Hepatocyte (in vitro differentiated cells): ENCODE results near the gene TSN. TPM values are rescaled to one million over a fixed set of nuclear protein-coding genes. Genes with fewer than 3 reads are reported as not detected.

Experiments used
- DNase-seq: peaks from one replicate; pipeline ENCODE4 v3.0.0-alpha.2; 2016; ENCODE audit warnings: low spot score
- H2AFZ ChIP-seq: fragments of 200-600 bp; sonication (generic); 2 replicates; pipeline ENCODE4 v1.6.0; 2016; ENCODE audit warnings: antibody characterized with exemption, mild to moderate bottlenecking
- H3K27ac ChIP-seq: fragments of 200-600 bp; sonication (generic); 2 replicates; pipeline ENCODE4 v1.5.1; 2016; ENCODE audit warnings: mild to moderate bottlenecking
- H3K27me3 ChIP-seq: fragments of 200-600 bp; sonication (generic); 2 replicates; pipeline ENCODE4 v1.6.1; 2016
- H3K36me3 ChIP-seq: fragments of 200-600 bp; sonication (generic); replicated peaks from 2 replicates; pipeline ENCODE4 v1.5.1; 2016; ENCODE audit warnings: low read depth; ENCODE audit not compliant: insufficient read depth
- H3K4me1 ChIP-seq: fragments of 200-600 bp; sonication (generic); 2 replicates; pipeline ENCODE4 v1.5.1; 2016; ENCODE audit warnings: mild to moderate bottlenecking, moderate library complexity; ENCODE audit not compliant: insufficient read depth
- H3K4me2 ChIP-seq: fragments of 200-600 bp; sonication (generic); 2 replicates; pipeline ENCODE4 v1.6.0; 2016
- H3K4me3 ChIP-seq: fragments of 200-600 bp; sonication (generic); 2 replicates; pipeline ENCODE4 v1.5.1; 2016; ENCODE audit warnings: mild to moderate bottlenecking
- H3K79me2 ChIP-seq: fragments of 200-600 bp; sonication (generic); 2 replicates; pipeline ENCODE4 v1.6.0; 2017; ENCODE audit warnings: mild to moderate bottlenecking
- H3K9me2 ChIP-seq: fragments of 200-600 bp; sonication (generic); replicated peaks from 2 replicates; pipeline ENCODE4 v1.6.0; 2017; ENCODE audit warnings: mild to moderate bottlenecking; ENCODE audit not compliant: insufficient read depth
- H3K9me3 ChIP-seq: fragments of 200-600 bp; sonication (generic); 2 replicates; pipeline ENCODE4 v1.5.1; 2016; ENCODE audit warnings: low read depth, mild to moderate bottlenecking
- H4K20me1 ChIP-seq: fragments of 200-600 bp; sonication (generic); 2 replicates; pipeline ENCODE4 v1.6.0; 2016; ENCODE audit warnings: mild to moderate bottlenecking; ENCODE audit not compliant: insufficient read depth, poor library complexity, severe bottlenecking
- CTCF ChIP-seq: fragments of 200-600 bp; sonication (generic); IDR thresholded peaks from 2 replicates; pipeline ENCODE4 v1.5.1; 2016; ENCODE audit warnings: antibody characterized with exemption, mild to moderate bottlenecking; ENCODE audit not compliant: poor library complexity
- EZH2 ChIP-seq: fragments of 200-600 bp; sonication (generic); IDR thresholded peaks from 2 replicates; pipeline ENCODE4 v1.6.1; 2016; ENCODE audit warnings: antibody characterized with exemption, mild to moderate bottlenecking, borderline replicate concordance
- EZH2phosphoT487 ChIP-seq: fragments of 200-600 bp; sonication (generic); IDR thresholded peaks from one replicate; pipeline ENCODE4 v1.6.1; 2018; ENCODE audit warnings: antibody characterized with exemption, mild to moderate bottlenecking, low read depth, moderate library complexity; ENCODE audit not compliant: unreplicated experiment, severe bottlenecking
- WGBS: methylation state at CpG from one replicate; pipeline ENCODE4 v1.1.6; 2016; ENCODE audit warnings: low lambda C conversion rate; ENCODE audit errors: missing lambda C conversion rate; 5-methylcytosine and 5-hydroxymethylcytosine counted together
- polyA plus RNA-seq: library from polyadenylated mRNA; unstranded; fragments of >200 nt; fragmentation: Nextera tagmentation; extraction: Ambion mirVana; gene quantifications from 2 replicates; pipeline ENCODE4 v1.2.1, GENCODE V29; 2016
- total RNA-seq: library from RNA; depleted of rRNA; stranded (reverse); fragments of >200 nt; gene quantifications from 2 replicates; pipeline ENCODE4 v1.2.3, GENCODE V29; 2014

Gene TSN
- total and polyA plus RNA-seq, 2 experiments from 2014 or later = 45.4 to 63.2 TPM

- TF ChIP-seq EZH2phosphoT487 = no peak
- no peak for TF ChIP-seq EZH2
- no peak for TF ChIP-seq CTCF
- Histone ChIP-seq H3K27ac (no peak overlapping the region), H4K20me1 (no peaks in the 10 kb centered on the region), H3K9me3 (no peaks in the 10 kb centered on the region), H3K4me3 (no peak overlapping the region), H3K36me3 (no peaks in the 10 kb centered on the region), H3K27me3 (peaks cover 5% of the 10 kb centered on the region), H2AFZ (no peak overlapping the region), H3K4me1 (no peaks in the 10 kb centered on the region), H3K79me2 (no peaks in the 10 kb centered on the region), H3K4me2 (no peak overlapping the region), H3K9me2 (no peaks in the 10 kb centered on the region)
- no peak for DNase-seq
- WGBS = 76% methylated on average over 2 of the region's 2 CpGs
Measured at GRCh38 chr2:121783180-121783579, 27.7 kb downstream of the TSN start.

GRCh38 chr2:121788685-121789084 is 33.2 kb downstream of the TSN start:
- no peaks in the 10 kb centered on the region for H3K4me1 ChIP-seq
- no peaks in the 10 kb centered on the region for H3K9me3 ChIP-seq
- H3K4me2 ChIP-seq = no peak overlapping the region
- WGBS = 100% methylated on average over 1 of the region's 1 CpG
- no peak overlapping the region for H2AFZ ChIP-seq
- no peaks in the 10 kb centered on the region for H4K20me1 ChIP-seq
- H3K36me3 ChIP-seq = no peaks in the 10 kb centered on the region
- H3K27ac ChIP-seq = no peak overlapping the region
- H3K4me3 ChIP-seq = no peak overlapping the region
- H3K79me2 ChIP-seq = no peaks in the 10 kb centered on the region
- no peak for DNase-seq
- TF ChIP-seq EZH2 = no peak
- no peak for TF ChIP-seq CTCF
- no peak for TF ChIP-seq EZH2phosphoT487
- peaks cover under 1% of the 10 kb centered on the region for H3K27me3 ChIP-seq
- no peaks in the 10 kb centered on the region for H3K9me2 ChIP-seq

GRCh38 chr2:121790276-121790956 is 35.0 kb downstream of the TSN start:
- Histone ChIP-seq H3K27me3 (no peaks in the 10 kb centered on the region), H4K20me1 (no peaks in the 10 kb centered on the region), H3K9me3 (no peaks in the 10 kb centered on the region), H3K79me2 (no peaks in the 10 kb centered on the region), H3K4me1 (no peaks in the 10 kb centered on the region), H3K4me3 (no peak overlapping the region), H3K4me2 (no peak overlapping the region), H3K36me3 (no peaks in the 10 kb centered on the region), H2AFZ (no peak overlapping the region), H3K9me2 (no peaks in the 10 kb centered on the region), H3K27ac (peak overlapping the region; percentile 80)
- WGBS = 67% methylated on average over 5 of the region's 5 CpGs
- DNase-seq = peak; percentile 73
- TF ChIP-seq EZH2 (no peak), EZH2phosphoT487 (no peak)

- Histone ChIP-seq H3K9me2 (no peaks in the 10 kb centered on the region), H3K27ac (no peak overlapping the region), H3K4me1 (no peaks in the 10 kb centered on the region), H3K4me2 (no peak overlapping the region), H3K4me3 (no peak overlapping the region), H4K20me1 (no peaks in the 10 kb centered on the region), H3K36me3 (no peaks in the 10 kb centered on the region), H3K79me2 (no peaks in the 10 kb centered on the region), H3K9me3 (no peaks in the 10 kb centered on the region), H3K27me3 (no peaks in the 10 kb centered on the region), H2AFZ (no peak overlapping the region)
- WGBS = 52% methylated on average over 3 of the region's 3 CpGs
- no peak for DNase-seq
- TF ChIP-seq EZH2phosphoT487 (no peak), CTCF (no peak), EZH2 (no peak)
Measured at GRCh38 chr2:121791290-121791689, 35.8 kb downstream of the TSN start.
